GM19452 (cell line): ENCODE data around the gene FAAH.
"Not testable (repeated sequence)": the region's sequence is repeated elsewhere in the genome, so short reads cannot be mapped to it uniquely, and the experiment has no call there.

ENCODE experiments used
- ATAC-seq: cut with Tn5 transposase; IDR thresholded peaks from one replicate; pipeline ENCODE4 v1.9.1; 2021; ENCODE audit not compliant: unreplicated experiment

FAAH gene

GRCh38 chr1:46394108-46394871, at the start of gene FAAH:
Gene FAAH (plus strand): TSS chr1:46394317. CDS start chr1:46394349, 32 bp downstream.
- ATAC-seq = no peak

- ATAC-seq = no peak
Measured at GRCh38 chr1:46344481-46344880, 49.6 kb upstream of the FAAH start.

- no peak for ATAC-seq
Measured at GRCh38 chr1:46345281-46345680, 48.8 kb upstream of the FAAH start.

DNA sequence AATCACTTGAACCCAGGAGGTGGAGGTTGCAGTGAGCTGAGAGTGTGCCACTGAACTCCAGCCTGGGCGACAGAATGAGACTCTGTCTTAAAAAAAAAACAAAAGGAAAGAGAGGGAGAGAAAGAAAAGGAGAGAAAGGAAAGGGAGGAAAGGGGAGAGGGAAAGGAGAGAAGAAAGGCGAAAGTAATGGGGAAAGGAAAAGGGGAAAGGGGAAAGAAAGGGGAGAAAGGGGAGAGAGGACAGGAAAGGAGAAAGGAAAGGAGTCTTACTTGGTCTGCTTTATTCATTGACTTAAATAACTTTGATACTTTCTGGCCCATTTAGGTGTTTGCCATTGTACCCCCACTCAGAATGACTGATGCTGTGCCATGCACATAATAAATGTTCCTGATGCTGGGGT, 41.8 kb upstream of the FAAH start:
- no peak for ATAC-seq

DNA sequence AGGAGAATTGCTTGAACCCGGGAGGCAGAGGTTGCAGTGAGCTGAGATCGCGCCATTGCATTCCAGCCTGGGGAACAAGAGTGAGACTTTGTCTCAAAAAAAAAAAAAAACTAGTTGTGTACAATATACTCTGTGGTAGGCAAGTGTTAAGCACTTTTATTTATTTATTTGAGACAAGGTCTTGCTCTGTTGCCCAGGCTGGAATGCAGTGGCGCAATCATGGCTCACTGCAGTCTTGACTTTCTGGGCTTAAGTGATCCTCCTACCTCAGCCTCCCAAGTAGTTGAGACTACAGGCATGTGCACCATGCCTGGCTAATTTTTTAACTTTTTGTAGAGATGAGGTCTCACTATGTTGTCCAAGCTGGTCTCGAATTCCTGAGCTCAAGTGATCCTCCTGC, 38.2 kb upstream of the FAAH start:
- not testable (repeated sequence) for ATAC-seq

DNA sequence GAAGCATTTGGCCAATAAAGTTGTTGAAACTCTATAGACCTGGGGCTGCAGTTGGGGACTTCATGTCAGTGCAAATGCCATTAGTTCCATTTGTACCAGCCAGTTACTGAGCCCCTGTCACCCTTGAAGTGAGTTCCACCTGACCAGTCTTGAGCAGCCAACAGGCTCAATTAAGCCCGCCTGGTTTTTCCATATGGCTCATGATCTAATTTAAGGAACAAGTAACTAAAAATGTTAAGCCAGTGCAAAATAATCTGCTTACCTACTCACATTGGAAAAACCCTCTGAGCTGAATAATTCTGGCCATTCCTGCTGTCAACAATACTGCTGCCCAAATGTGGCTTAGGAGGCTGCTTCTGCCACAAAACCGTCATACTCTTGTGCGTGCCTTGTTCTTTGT, 32.0 kb upstream of the FAAH start:
- no peak for ATAC-seq

DNA sequence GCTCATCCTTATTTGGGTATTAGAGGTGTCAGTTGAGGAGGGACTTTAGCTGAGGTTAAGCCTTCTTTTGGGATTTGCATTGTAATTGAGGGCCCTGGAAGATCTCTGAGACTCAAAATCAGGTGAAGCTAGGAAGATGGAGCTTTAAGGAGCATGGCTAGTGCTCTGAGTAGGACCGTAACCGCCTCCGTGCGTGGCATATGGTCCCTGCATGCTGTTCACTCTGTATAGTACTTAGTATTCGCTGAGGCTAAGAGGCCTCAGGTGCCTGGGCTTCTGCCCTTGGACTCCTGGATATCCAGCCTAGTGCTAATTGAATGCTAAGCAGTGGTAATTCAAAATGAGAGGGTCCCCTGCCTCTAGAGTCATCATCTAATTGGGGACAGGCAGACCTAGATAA, 31.0 kb upstream of the FAAH start:
- ATAC-seq = no peak

GRCh38 chr1:46364612-46365011, 29.5 kb upstream of the FAAH start:
- ATAC-seq = no peak

GRCh38 chr1:46365796-46366195, 28.3 kb upstream of the FAAH start:
- ATAC-seq = not testable (repeated sequence)

DNA sequence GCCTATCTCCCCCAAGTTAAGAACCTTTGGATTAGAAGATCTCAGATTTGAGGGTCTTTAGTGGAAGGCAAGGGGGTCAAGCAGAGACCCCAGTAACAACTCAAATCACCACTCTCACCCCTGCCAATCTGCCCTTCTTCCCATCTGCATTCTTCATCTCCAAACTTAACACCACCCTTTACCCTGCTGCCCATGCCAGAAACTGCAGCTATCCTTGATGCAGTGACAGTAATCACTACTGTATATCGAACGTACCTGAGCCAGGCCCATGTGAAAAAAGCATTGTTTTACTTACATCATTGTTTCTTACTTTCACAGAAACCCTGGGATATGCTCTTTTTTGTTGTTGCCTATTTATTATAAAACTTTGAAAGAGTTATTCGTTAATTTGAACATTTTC, 27.0 kb upstream of the FAAH start:
- no peak for ATAC-seq

DNA sequence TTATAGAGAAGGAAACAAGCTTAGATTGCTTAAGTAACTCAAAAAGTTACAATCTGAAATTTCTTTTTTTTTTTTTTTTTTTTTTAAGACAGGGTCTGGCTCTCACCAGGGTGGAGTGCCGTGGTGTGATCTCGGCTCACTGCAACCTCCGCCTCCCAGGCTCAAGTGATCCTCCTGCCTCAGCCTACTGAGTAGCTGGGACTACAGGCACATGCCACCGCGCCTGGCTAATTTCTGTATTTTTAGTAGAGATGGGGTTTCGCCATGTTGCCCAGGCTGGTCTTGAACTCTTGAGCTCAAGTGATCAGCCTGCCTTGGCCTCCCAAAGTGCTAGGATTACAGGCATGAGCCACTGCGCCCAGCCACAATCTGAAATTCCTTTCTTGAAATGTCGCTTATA, 26.4 kb upstream of the FAAH start:
- ATAC-seq = not testable (repeated sequence)

DNA sequence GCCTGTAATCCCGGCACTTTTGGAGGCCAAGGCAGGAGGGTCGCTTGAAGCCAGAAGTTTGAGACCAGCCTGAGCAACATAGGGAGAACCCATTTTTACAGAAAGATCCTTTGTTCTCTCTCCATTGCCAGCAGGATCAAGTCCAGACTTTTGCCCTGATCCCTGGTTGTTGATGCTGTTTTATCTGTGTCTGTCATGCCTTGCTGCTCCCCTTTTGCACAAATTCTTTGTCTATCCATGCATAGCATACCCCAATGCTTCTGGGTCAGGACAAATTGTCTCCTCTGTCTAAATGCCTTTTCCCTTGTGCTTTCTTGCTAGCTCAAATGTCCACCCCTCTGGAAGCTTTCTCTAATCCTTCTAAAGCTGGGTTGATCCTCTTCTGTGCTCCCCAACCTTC, 25.3 kb upstream of the FAAH start:
- no peak for ATAC-seq

- ATAC-seq = peak; percentile 18
Measured at GRCh38 chr1:46369542-46370213, 24.4 kb upstream of the FAAH start.

- peak; percentile 56 for ATAC-seq
Measured at GRCh38 chr1:46370214-46370633, 23.9 kb upstream of the FAAH start.

DNA sequence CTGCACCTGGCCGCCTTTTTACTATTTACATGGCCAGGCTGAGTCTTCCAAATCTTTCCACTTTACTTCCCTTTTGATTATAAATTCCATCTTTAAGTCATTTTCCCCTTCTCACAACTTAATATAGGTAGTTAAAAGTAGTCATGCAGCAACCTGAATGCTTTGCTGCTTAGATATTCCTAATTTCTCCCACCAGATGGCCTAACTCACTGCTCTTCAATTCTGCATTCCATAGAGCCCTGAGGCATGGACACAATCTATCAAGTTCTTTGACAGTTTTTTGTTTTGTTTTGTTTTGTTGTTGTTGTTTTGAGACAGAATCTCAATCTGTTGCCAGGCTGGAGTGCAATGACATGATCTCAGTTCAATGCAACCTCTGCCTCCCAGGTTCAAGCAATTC, 21.7 kb upstream of the FAAH start:
- no peak for ATAC-seq

DNA sequence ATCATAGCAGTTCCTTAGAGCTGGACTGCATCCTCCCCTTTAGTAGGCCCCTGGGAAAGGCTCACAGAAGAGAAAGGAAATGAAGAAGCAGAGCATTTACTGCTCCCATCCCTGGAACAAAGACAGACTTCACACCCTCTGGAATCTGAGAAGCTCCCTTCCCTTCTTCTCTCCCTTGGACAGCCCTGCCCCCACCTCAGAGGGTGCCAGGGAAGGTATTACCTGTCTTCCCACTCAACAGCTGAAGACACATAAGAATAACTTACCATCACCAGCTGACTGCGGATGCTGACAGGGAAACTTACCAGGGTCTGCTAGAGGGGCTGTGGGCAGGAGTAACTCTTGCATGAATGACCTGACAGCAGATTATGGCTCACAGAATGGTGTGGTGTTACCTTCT, 14.1 kb upstream of the FAAH start:
- ATAC-seq = no peak

DNA sequence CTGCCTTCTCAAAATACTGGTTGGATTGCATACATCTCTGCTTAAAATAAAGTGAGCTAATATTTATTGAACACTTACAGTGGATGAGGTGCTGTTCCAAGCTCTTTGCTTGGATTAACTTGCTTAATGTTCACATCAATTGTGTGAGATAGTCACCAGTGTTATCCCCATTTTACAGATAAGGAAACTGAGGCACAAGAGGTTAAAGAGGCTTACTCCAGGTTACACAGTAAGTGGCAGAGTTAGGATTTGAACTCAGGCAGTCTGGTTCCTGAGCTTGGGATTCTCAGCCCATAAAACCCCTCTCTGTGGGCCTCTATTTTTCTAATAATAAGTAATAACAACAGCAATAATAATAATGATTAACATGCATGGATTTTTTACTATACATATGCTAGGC, 13.6 kb upstream of the FAAH start:
- ATAC-seq = no peak

DNA sequence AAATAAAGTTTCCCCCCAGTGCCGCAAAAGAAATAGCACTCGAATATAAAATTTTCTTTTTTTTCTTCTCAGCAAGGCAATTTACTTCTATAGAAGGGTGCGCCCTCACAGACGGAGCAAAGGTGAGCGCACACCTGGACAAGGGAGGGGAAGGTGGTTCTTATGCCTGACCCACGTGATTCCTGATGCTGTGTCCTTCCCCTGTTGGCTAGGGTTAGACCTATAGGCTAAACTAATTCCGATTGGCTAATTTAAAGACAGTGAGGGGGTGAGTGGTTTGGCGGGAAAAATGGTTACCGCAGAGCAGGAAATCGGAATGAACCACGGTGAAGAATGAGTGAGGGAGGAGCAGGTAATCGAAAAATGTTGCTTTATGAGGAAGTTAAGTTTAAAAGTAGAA, 607 bp upstream of the FAAH start:
- ATAC-seq = no peak

- ATAC-seq = no peak
Measured at GRCh38 chr1:46394872-46395465, 852 bp downstream of the FAAH start.

GRCh38 chr1:46396441-46397398, 2.6 kb downstream of the FAAH start:
- no peak for ATAC-seq

DNA sequence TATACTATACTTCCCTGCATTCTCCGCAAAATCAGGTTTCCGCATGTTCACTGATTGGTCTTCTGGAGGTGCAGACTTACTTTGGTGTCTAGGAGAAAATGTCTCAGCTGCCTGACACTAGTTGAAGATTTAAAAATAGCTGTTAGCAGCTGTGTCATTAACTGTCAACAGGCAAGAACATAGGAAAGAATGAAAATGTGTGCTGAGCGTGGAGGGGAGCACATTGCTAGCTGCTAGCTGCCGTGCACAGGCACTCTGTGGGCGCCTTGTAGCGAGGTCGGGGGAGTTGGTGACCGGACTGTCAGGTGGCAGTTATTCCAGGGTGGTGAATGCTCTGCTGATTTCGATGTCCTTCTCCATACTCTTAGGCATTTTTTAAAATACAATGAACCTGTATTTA, 5.2 kb downstream of the FAAH start:
- no peak for ATAC-seq
